ENCODE measurements around the gene MN1.

Gene MN1

DNA sequence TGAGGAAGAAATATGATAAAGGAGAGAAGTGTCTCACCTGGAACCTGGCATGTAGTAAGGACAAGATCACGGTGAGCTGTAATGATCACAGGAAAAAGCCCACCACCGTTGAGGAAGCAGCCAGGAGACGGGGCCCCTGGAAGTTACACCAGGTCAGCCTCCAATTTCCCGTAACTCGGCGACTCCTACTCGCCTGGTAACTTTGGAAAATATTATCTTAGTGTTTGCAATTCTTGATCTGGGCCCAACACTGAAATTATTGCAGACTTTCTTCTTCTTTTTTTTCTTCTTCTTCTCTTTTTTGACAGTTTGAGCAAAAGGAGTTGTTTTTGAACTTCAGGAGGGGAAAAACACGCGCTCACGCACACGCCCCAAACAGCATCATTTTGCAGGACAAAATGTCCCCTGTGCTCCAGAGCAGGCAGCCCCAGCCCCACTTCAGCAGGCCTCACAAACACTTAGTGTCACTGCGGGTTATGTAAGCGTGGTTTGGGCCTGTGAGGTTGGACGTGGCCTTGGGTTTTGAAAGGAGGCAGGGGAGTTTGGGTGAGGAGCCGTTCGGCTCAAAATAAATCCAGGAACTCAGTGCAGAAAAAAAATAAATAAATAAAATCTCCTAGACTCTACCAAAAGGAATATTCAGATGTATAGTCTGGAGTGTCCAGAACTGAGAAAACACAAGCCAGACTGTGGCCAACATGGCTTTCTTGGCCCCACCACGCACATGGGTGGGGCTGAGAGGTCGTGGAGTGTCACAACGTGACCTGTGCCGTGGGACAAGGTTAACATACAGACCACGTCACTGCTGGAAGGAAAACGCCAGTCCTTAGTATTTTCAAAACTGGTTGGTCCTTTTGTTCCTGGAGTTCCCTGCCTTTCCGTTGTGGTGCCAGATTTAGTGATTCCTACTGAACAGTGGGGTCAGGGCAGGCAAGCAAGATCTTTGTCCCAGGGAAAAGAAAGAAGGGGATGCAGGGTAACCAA is 26.3 kb upstream of the MN1 start:
- DNase-seq (ENCODE audit: low read depth): no peak
- TF ChIP-seq, protein P1, sequence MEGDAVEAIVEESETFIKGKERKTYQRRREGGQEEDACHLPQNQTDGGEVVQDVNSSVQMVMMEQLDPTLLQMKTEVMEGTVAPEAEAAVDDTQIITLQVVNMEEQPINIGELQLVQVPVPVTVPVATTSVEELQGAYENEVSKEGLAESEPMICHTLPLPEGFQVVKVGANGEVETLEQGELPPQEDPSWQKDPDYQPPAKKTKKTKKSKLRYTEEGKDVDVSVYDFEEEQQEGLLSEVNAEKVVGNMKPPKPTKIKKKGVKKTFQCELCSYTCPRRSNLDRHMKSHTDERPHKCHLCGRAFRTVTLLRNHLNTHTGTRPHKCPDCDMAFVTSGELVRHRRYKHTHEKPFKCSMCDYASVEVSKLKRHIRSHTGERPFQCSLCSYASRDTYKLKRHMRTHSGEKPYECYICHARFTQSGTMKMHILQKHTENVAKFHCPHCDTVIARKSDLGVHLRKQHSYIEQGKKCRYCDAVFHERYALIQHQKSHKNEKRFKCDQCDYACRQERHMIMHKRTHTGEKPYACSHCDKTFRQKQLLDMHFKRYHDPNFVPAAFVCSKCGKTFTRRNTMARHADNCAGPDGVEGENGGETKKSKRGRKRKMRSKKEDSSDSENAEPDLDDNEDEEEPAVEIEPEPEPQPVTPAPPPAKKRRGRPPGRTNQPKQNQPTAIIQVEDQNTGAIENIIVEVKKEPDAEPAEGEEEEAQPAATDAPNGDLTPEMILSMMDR (conservative IDR thresholded peaks at IDR 0.05; ENCODE audit: low read length): no peak
- no peak overlapping the region for H3K4me3 ChIP-seq (ENCODE audit: low read length)

DNA sequence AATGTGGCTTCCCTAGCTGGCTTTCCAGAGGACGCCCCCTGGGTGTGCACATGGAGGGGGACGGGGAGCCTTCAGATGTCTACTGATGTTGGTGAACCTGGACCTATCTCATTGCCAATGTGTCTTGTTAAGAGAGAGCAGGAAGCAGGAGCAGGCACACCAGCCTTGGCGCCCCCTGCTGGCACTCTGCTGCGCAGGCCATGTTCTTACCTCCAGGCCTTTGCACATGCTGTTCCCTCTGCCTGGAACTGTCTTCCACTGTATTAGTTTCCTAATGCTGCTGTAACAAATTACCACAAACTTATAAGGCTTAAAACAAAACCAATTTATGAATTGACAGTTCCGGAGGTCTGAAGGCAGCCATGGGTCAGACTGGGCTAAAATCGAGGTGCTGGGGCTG is 23.6 kb upstream of the MN1 start:
- TF ChIP-seq, protein P1 (conservative IDR thresholded peaks at IDR 0.05; ENCODE audit: low read length): peak; percentile 28
- no peak for DNase-seq (ENCODE audit: low read depth)
- no peak overlapping the region for H3K4me3 ChIP-seq (ENCODE audit: low read length)

DNA sequence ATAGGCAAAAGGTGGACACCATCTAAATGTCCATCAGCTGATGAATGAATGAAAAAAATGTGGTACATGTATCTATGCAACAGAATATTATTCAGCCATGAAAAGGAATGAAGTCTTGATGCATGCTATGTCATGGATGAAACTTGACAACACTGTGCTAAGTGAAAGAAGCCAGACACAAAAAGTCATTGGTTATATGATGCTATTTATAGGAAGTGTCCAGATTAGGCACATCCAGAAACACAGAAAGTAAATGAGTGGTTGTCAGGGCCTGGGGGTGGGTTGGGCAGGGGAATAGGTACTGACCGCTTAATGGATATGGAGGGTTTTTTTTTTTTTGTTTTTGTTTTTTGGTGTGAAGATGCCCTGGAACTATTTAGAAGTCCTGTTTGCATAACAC is 21.7 kb upstream of the MN1 start:
- H3K4me3 ChIP-seq (ENCODE audit: low read length): no peak overlapping the region
- TF ChIP-seq, protein P1 (conservative IDR thresholded peaks at IDR 0.05; ENCODE audit: low read length): no peak
- DNase-seq (ENCODE audit: low read depth): no peak

DNA sequence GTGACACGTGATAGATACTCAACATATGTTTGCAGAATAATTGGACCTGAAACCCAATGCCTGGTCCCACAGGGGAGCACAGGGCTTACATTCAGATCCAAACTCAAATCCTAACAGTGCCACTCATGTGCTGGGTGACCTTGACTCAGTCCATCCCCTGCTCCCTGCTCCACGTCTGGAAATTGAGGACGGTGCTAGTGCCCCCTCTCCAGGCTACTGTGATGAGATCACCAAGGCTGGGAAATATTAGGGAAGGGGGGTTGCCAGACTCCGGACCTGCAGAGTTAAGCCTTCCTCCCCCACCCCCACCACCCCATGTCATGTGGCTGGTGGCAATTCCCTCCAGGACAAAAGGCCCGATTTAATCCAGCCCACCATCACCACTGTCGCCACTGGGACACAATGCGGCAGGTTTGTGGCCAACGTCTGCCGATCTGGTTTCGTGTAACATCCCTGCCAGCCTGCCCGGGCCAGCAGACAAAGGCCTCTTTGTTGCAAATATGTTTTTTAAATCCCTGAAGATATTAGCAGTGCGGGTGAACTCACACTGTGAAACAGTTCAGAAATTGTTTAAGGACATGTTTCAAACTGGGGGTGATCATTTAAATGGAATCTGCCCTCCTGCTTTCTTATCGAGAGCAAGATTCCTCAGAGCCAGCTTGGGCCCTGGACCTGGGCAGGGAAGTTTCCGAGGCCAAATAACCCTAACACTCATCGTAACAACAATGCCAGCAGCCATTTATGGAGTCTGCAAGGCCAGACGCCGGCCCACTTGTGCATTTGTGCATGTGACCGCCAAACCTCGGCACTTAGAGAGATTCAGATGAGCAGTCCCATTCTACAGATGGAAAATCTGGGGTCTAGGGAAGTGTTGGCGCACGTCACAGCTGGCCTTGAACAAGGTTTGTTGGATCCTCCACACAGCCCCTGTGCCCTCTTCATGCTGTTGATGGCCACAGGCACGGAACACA is 19.6 kb upstream of the MN1 start:
- TF ChIP-seq, protein P1 (conservative IDR thresholded peaks at IDR 0.05; ENCODE audit: low read length): no peak
- DNase-seq (ENCODE audit: low read depth): no peak
- no peak overlapping the region for H3K4me3 ChIP-seq (ENCODE audit: low read length)

DNA sequence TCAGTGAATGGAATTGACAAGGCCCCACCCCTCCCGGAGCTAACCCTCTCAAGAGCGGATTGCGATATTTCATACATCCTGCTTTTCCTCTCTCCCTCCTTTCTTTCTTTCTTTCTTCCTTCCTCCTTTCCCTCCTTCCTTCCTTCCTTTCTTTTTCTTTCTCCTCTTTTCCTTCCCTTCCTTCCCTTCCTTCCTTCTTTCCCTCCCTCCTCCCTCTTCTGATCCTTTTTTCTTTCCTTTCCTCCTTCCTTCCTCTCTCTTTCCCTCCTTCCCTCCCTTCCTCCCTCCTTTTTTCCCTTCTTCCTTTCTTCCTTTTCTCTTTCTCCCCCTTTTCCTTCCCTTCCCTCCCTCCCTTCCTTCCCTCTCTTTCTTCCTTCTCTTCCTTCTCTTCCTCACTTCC is 15.0 kb upstream of the MN1 start:
- TF ChIP-seq, protein P1 (conservative IDR thresholded peaks at IDR 0.05; ENCODE audit: low read length): no peak
- H3K4me3 ChIP-seq (ENCODE audit: low read length): no peak overlapping the region
- DNase-seq (ENCODE audit: low read depth): no peak

DNA sequence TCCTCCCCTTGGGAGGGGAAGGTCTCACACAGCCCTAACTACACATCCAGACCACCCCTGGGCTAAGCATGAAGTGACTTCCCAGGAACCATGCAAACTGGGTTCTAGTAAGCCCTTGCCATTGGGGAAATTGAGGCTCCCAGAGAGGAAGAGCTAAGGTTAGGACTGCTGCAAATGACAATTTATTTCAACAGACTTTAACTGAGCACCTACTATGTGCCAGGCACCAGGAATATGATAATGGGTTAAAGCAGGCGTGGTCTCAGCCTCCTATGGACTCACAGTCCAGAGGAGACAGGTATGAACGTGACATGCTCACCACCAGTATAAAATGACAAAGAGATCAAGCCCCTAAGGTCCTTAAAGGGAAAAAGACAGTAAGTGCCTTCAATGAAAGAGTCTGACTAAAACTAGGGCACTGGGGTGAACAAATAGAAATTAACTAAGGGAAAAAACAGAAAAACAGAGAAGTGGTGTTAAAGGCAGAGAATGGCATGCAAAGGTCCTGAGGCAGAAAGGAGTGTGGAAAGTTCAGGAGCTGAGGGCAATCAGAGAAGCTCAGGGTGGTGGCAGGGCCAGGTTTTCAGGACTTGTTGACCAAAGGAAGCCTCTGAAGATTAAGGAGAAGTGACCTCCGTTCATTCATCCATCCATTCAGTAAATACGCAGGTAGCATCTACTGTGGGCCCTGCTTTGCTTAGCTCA is 14.4 kb upstream of the MN1 start:
- TF ChIP-seq, protein P1 (conservative IDR thresholded peaks at IDR 0.05; ENCODE audit: low read length): no peak
- DNase-seq (ENCODE audit: low read depth): no peak
- H3K4me3 ChIP-seq (ENCODE audit: low read length): no peak overlapping the region
